Mesothelial cell of epicardium (in vitro differentiated cells): ENCODE measurements around the gene TRIM50. TPM values are rescaled to one million over a fixed set of nuclear protein-coding genes. Genes with fewer than 3 reads are reported as not detected.
A peak's percentile ranks its signal among the peaks of the same experiment; 100 is the strongest.

Experiments
- DNase-seq, 2 experiments: peaks; one replicate each; pipeline ENCODE4 v3.0.0; 2021; ENCODE audit warnings: low spot score in 2 of 2; ENCODE audit not compliant: unreplicated experiment in 2 of 2
- H3K27ac Mint-ChIP-seq: 2 replicates; pipeline ENCODE4 v1.8.0; 2021; ENCODE audit warnings: mixed read lengths
- H3K27me3 Mint-ChIP-seq: 2 replicates; pipeline ENCODE4 v1.8.0; 2021; ENCODE audit warnings: low read depth, mixed read lengths
- H3K36me3 Mint-ChIP-seq: 2 replicates; pipeline ENCODE4 v1.8.0; 2021; ENCODE audit warnings: mixed read lengths
- H3K4me1 Mint-ChIP-seq: 2 replicates; pipeline ENCODE4 v1.8.0; 2021; ENCODE audit warnings: mixed read lengths
- H3K4me3 Mint-ChIP-seq: 2 replicates; pipeline ENCODE4 v1.8.0; 2021; ENCODE audit warnings: mild to moderate bottlenecking, moderate library complexity, mixed read lengths
- H3K9me3 Mint-ChIP-seq: 2 replicates; pipeline ENCODE4 v1.8.0; 2021; ENCODE audit warnings: mixed read lengths
- total RNA-seq: library from RNA; stranded (reverse); gene quantifications from 3 replicates; pipeline ENCODE4 v1.2.1, GENCODE V29; 2021
- TF ChIP-seq, protein P1 (sequence below): fragments of 200-600 bp; sonication (generic); IDR thresholded peaks from one replicate; pipeline ENCODE4 v1.5.0; 2021; ENCODE audit warnings: antibody characterized with exemption; ENCODE audit not compliant: unreplicated experiment

The TRIM50 gene
- total RNA-seq, 1 donor from 2014 or later = not detected

- no peak overlapping the region for H3K27ac Mint-ChIP-seq
- H3K4me3 Mint-ChIP-seq = no peak overlapping the region
Observed at GRCh38 chr7:73352784-73353183, 24.9 kb upstream of the TRIM50 start.

DNA sequence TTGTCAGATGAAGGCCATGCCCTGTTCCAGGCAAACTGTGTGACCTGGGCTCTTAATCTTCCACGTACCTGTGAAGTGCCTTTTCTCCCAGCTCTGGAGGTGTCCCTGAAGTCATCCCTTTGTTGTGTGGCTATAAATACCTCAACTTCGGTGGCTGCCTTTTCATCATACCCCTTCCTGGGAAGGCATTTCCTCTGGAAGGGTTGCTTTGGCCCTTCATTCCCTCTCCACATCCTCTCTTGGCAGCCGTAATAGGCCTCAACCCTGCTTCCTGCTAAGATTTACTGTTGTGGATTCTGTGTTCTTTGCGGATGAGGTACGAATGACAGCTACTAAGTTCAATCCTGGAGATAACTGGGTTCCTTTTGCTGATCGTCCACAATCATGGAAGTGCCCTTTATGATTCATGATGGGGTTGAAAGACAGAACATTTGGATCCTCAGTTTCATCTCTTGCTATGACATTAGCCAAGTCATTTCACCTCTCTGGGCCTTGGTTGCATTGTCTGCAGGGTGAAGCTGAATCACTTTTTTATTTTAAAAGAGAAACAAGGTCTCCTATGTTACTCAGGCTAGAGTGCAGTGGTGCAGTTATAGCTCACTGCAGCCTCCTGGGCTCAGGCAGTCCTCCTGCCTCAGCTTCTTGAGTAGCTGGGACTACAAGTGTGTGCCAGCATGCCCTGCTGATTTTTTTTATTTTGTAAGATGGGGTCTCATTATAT is 23.7 kb upstream of the TRIM50 start:
- peaks cover 5% of the 10 kb centered on the region for H3K4me1 Mint-ChIP-seq
- no peak for DNase-seq
- no peak overlapping the region for H3K4me3 Mint-ChIP-seq
- no peaks in the 10 kb centered on the region for H3K36me3 Mint-ChIP-seq
- H3K27ac Mint-ChIP-seq = no peak overlapping the region
- H3K9me3 Mint-ChIP-seq = peaks cover 15% of the 10 kb centered on the region
- H3K27me3 Mint-ChIP-seq = peaks cover 3% of the 10 kb centered on the region
- TF ChIP-seq, protein P1, sequence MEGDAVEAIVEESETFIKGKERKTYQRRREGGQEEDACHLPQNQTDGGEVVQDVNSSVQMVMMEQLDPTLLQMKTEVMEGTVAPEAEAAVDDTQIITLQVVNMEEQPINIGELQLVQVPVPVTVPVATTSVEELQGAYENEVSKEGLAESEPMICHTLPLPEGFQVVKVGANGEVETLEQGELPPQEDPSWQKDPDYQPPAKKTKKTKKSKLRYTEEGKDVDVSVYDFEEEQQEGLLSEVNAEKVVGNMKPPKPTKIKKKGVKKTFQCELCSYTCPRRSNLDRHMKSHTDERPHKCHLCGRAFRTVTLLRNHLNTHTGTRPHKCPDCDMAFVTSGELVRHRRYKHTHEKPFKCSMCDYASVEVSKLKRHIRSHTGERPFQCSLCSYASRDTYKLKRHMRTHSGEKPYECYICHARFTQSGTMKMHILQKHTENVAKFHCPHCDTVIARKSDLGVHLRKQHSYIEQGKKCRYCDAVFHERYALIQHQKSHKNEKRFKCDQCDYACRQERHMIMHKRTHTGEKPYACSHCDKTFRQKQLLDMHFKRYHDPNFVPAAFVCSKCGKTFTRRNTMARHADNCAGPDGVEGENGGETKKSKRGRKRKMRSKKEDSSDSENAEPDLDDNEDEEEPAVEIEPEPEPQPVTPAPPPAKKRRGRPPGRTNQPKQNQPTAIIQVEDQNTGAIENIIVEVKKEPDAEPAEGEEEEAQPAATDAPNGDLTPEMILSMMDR = no peak

More at GRCh38 chr7:73352784-73353183, 24.9 kb upstream of the TRIM50 start:
- peaks cover 5% of the 10 kb centered on the region for H3K4me1 Mint-ChIP-seq
- peaks cover 15% of the 10 kb centered on the region for H3K9me3 Mint-ChIP-seq
- DNase-seq = no peak
- H3K27me3 Mint-ChIP-seq = peaks cover 3% of the 10 kb centered on the region
- no peaks in the 10 kb centered on the region for H3K36me3 Mint-ChIP-seq
- TF ChIP-seq, protein P1 = no peak

DNA sequence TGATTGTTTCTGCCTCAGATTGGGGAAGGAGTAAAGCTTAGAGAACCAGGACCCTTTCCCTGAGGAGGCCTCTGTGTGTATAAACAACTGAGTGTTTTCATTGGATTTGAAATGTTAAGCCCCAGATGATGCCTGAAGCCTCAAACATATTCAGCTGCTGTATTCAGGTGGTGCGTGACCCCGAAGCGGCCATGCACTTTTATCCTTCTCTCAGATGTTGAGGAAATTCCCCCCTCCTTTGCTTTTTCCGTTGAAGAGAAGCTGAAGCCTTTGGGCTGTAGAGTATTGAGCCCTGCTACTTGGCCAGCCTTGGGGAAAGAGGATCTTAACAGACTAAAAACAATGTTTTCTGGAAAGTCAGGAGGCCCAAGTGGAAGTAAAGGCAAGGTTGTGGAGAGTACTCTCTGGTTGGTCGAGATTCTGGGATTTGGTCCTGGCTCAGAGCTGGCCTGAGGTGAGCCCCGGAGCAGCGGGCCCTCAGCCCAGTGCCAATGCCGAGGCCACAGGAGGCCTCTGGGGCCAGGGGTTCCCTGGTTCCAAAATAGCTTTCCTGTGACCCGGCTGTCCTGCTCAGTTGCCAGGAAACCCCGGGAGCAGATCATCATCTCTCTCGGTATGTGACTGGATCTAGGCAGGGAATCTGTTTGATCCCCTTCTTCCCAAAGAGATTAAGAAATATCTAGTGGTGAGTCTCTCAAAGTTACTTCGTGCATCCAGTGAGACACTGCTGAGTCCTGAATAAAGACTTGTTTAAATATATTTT is 22.6 kb upstream of the TRIM50 start:
- H3K4me3 Mint-ChIP-seq = no peak overlapping the region
- peaks cover 3% of the 10 kb centered on the region for H3K27me3 Mint-ChIP-seq
- H3K9me3 Mint-ChIP-seq = peaks cover 15% of the 10 kb centered on the region
- H3K27ac Mint-ChIP-seq = peak overlapping the region; percentile 53
- TF ChIP-seq, protein P1 = no peak
- DNase-seq = no peak
- peaks cover 8% of the 10 kb centered on the region for H3K4me1 Mint-ChIP-seq
- no peaks in the 10 kb centered on the region for H3K36me3 Mint-ChIP-seq

DNA sequence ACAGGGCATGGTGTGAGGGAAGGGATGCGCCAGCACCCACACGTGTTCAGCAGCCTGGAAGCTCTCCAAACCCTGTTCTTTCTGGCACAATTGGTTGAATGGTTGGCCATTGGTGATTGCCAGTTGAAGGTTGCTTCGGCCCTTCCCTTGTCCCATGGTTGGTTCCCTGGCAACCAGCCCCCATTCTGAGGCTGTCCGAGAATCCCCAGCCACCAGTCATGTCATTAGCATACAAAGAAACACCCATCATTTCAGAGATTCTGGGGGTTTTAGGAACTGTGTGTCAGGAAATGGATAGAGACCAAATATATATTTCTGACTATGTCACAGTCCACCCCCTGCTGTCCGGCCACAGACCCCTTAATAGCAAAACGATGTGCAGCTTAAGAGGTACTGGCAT is 21.9 kb upstream of the TRIM50 start:
- peaks cover 15% of the 10 kb centered on the region for H3K9me3 Mint-ChIP-seq
- TF ChIP-seq, protein P1 = no peak
- H3K4me3 Mint-ChIP-seq = no peak overlapping the region
- no peak overlapping the region for H3K27ac Mint-ChIP-seq
- no peaks in the 10 kb centered on the region for H3K36me3 Mint-ChIP-seq
- peaks cover 8% of the 10 kb centered on the region for H3K4me1 Mint-ChIP-seq
- H3K27me3 Mint-ChIP-seq = no peaks in the 10 kb centered on the region
- DNase-seq = no peak

DNA sequence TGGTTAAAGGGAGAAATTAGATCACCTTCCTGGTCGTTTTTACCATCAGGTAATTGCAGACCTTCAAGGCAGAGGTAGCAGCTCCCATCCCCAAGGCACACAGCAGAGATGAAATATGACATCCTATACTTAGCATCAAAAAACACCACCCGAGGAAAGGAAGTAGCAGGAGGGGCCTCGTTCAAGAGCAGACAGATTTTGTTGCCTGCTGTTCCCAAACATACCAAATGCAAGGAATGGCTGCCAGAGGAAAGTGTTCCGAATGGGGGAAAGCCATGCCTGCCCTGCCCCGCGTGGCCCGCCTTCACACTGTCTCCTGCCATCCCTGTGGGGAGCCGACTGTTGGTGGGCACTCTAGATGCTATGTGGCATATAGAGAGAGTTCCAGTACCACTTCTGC is 18.1 kb upstream of the TRIM50 start:
- H3K27ac Mint-ChIP-seq = no peak overlapping the region
- H3K4me3 Mint-ChIP-seq = no peak overlapping the region
- DNase-seq = no peak
- TF ChIP-seq, protein P1 = no peak
- H3K36me3 Mint-ChIP-seq = no peaks in the 10 kb centered on the region
- H3K4me1 Mint-ChIP-seq = peaks cover 19% of the 10 kb centered on the region
- H3K27me3 Mint-ChIP-seq = no peaks in the 10 kb centered on the region
- H3K9me3 Mint-ChIP-seq = peaks cover 6% of the 10 kb centered on the region
